ENCODE measurements around the gene RPUSD4. TPM values are rescaled to one million over a fixed set of nuclear protein-coding genes. Genes with fewer than 3 reads are reported as not detected.

The RPUSD4 gene
- total RNA-seq, 2 experiments from 2014 or later, result 29.1 to 36.2 TPM

DNA sequence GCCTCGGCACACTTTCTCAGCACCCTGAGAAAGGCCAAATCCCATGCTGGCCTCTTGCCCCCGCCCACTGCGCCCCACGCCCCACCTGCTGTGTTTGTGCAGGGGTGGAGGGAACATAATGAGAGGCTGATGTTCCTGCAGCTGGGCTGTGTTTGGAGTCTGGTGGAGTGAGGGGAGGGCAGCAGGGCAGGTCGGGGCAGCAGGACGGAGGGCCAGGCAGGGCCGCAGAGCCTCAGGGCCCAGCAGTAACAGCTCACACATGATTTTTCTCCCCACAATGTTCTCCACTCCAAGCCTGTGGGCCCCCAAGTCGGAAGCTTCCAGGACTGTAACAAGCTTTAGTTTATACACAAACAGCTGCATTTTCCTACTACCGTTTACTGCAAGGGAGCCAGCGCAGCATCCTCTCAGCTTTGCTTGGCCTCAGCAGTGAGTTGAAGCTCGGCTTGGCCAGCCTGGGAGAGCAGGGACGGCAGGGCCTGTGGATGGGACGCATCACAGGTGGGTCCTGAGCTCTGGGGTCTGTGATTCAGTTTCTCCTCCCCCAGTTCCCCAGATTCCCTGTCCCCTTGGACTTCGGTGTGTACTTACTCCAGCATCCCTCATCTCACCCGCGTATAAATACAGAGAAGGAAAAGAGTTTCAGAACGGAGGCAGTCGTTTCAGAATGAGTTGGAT, 51.0 kb downstream of the RPUSD4 start:
- no peak overlapping the region for H2AFZ ChIP-seq (ENCODE audit: low read length)

DNA sequence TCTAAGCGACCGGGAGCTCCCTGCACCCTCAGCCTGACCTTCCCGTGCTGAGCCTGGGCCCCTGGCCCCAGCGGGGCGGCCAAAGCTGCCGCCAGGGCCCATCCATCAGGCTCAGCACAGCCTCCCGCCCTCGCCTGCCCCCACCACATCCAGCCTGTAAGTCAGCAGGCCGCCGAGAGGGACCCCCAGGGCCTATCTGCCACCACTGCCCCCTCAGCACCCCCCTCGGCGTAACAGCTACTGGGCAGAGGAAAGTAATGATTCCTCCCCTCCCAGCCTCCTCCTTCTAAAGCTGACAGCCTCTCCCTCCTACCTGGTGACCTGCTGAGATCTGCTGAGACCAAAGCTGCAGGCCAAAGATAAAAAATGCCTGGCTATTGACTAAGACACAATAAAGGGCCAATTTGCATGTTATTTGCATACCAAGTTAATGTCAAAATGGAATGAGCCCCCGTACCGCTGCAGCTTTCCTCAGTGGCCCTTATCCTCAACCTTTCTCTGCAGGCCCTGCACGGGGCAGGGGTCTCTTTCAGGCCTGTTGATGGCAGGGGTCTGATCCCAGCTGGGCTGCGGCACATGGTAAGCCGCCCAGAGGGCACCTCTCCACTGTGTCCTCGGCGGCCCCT, 51.6 kb downstream of the RPUSD4 start:
- Histone ChIP-seq H3K9me3 (ENCODE audit: low read length) (no peaks in the 10 kb centered on the region), H3K79me2 (ENCODE audit: insufficient read depth, low read depth, low read length) (no peaks in the 10 kb centered on the region), H3K4me3 (ENCODE audit: low read depth, low read length, poor library complexity, severe bottlenecking) (no peak overlapping the region), H3K36me3 (ENCODE audit: insufficient read depth, low read length) (no peaks in the 10 kb centered on the region), H3K9me2 (ENCODE audit: insufficient read depth, low read length) (no peaks in the 10 kb centered on the region), H3K4me2 (ENCODE audit: low read length) (no peak overlapping the region), H3K27ac (ENCODE audit: low read depth, low read length, poor library complexity, severe bottlenecking) (no peak overlapping the region), H4K20me1 (ENCODE audit: insufficient read depth, low read length) (no peaks in the 10 kb centered on the region), H2AFZ (ENCODE audit: low read length) (no peak overlapping the region), H3K4me1 (ENCODE audit: insufficient read depth, low read length, poor library complexity, severe bottlenecking) (no peaks in the 10 kb centered on the region)
- TF ChIP-seq EZH2phosphoT487 (IDR thresholded peaks at IDR 0.05; ENCODE audit: borderline replicate concordance, low read depth, low read length), result no peak
- TF ChIP-seq, protein P1, sequence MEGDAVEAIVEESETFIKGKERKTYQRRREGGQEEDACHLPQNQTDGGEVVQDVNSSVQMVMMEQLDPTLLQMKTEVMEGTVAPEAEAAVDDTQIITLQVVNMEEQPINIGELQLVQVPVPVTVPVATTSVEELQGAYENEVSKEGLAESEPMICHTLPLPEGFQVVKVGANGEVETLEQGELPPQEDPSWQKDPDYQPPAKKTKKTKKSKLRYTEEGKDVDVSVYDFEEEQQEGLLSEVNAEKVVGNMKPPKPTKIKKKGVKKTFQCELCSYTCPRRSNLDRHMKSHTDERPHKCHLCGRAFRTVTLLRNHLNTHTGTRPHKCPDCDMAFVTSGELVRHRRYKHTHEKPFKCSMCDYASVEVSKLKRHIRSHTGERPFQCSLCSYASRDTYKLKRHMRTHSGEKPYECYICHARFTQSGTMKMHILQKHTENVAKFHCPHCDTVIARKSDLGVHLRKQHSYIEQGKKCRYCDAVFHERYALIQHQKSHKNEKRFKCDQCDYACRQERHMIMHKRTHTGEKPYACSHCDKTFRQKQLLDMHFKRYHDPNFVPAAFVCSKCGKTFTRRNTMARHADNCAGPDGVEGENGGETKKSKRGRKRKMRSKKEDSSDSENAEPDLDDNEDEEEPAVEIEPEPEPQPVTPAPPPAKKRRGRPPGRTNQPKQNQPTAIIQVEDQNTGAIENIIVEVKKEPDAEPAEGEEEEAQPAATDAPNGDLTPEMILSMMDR (conservative IDR thresholded peaks at IDR 0.05; ENCODE audit: low read length), result no peak
- CTCF ChIA-PET (ENCODE audit: unreplicated experiment), result no interaction called here
- DNase-seq (ENCODE audit: low spot score), result no peak
- intact Hi-C loops (cut with micrococcal nuclease; ENCODE audit: unreplicated experiment), result no loop called here
- BruUV-seq (replicated peaks), result no TSS peak
- POLR2A ChIA-PET, result interaction anchor here (0.5 to 0.6 kb wide), 2 partner anchors 90 to 186 kb away, joined by 3 read pairs; no protein-coding TSS in a partner anchor

More for the DNA sequence above, 51.0 kb downstream of the RPUSD4 start:
- ChIA-PET CTCF (ENCODE audit: unreplicated experiment) (no interaction called here), POLR2A (interaction anchor here (0.5 kb wide), 1 partner anchor 187 kb away, joined by 3 read pairs; no protein-coding TSS in a partner anchor)
- H3K9me3 ChIP-seq (ENCODE audit: low read length), result no peaks in the 10 kb centered on the region
- no peak overlapping the region for H3K27ac ChIP-seq (ENCODE audit: low read depth, low read length, poor library complexity, severe bottlenecking)
- no peaks in the 10 kb centered on the region for H3K9me2 ChIP-seq (ENCODE audit: insufficient read depth, low read length)
- no peak for TF ChIP-seq EZH2phosphoT487 (IDR thresholded peaks at IDR 0.05; ENCODE audit: borderline replicate concordance, low read depth, low read length)
- TF ChIP-seq, protein P1 (conservative IDR thresholded peaks at IDR 0.05; ENCODE audit: low read length), result no peak
- no peaks in the 10 kb centered on the region for H3K4me1 ChIP-seq (ENCODE audit: insufficient read depth, low read length, poor library complexity, severe bottlenecking)
- no peak for DNase-seq (ENCODE audit: low spot score)
- intact Hi-C loops (cut with micrococcal nuclease; ENCODE audit: unreplicated experiment), result no loop called here
- no peak overlapping the region for H3K4me2 ChIP-seq (ENCODE audit: low read length)
- H3K79me2 ChIP-seq (ENCODE audit: insufficient read depth, low read depth, low read length), result no peaks in the 10 kb centered on the region
- BruUV-seq (replicated peaks), result no TSS peak
- H3K4me3 ChIP-seq (ENCODE audit: low read depth, low read length, poor library complexity, severe bottlenecking), result no peak overlapping the region
- H3K36me3 ChIP-seq (ENCODE audit: insufficient read depth, low read length), result no peaks in the 10 kb centered on the region
- no peaks in the 10 kb centered on the region for H4K20me1 ChIP-seq (ENCODE audit: insufficient read depth, low read length)
